A549 (cell line): ENCODE measurements around the gene MR1. TPM values are rescaled to one million over a fixed set of nuclear protein-coding genes. Genes with fewer than 3 reads are reported as not detected.
A peak's percentile ranks its signal among the peaks of the same experiment; 100 is the strongest.

Experiments used
- ATAC-seq, 2 experiments: fragments of 200-7000 bp in 1 of 2; fragments of >200 bp in 1 of 2; cut with Nextera tagmentation in 1 of 2; cut with Tn5 transposase in 1 of 2; 3 replicates each; pipeline versions ENCODE4 v1.8.0 to v1.9.1; 2018 to 2020; ENCODE audit warnings: mild to moderate bottlenecking in 1 of 2, moderate library complexity in 1 of 2
- CTCF ChIA-PET: fragments of 300-600 bp; sonication (Branson Sonifier 250); formaldehyde crosslinking; extraction: SDS; loops from one replicate; lab custom pipeline; 2021; ENCODE audit warnings: antibody characterized with exemption, inconsistent platforms; lab: Yijun Ruan, JAX
- POLR2A ChIA-PET: fragments of 350-600 bp; formaldehyde crosslinking; extraction: SDS; loops from one replicate; lab custom pipeline; 2021; ENCODE audit warnings: antibody characterized with exemption, inconsistent platforms; lab: Yijun Ruan, JAX
- DNase-seq, 2 experiments: peaks; one replicate each; pipeline versions ENCODE4 v3.0.0 to v3.0.0-alpha.2; 2011 to 2016; ENCODE audit warnings: low read depth in 1 of 2, low spot score in 1 of 2
- FAIRE-seq: peaks from 2 replicates; lab custom pipeline; 2011; peaks lifted over from hg19 to GRCh38; lab: Jason Lieb, UNC
- H3K27ac ChIP-seq, 2 experiments: fragments of >200 bp; sonication (Bioruptor Twin); formaldehyde crosslinking; 3 replicates each; pipeline ENCODE4 v1.5.1; 2016 to 2017
- H3K4me1 ChIP-seq: fragments of >200 bp; sonication (Bioruptor Twin); formaldehyde crosslinking; 3 replicates; pipeline ENCODE4 v1.6.1; 2016
- H3K4me2 ChIP-seq: fragments of >200 bp; sonication (Bioruptor Twin); formaldehyde crosslinking; 3 replicates; pipeline ENCODE4 v1.6.1; 2016
- H3K4me3 ChIP-seq: fragments of >200 bp; sonication (Bioruptor Twin); formaldehyde crosslinking; 3 replicates; pipeline ENCODE4 v1.5.1; 2016
- H3K9me3 ChIP-seq: fragments of >200 bp; sonication (Bioruptor Twin); formaldehyde crosslinking; 3 replicates; pipeline ENCODE4 v1.6.1; 2016
- EHF ChIP-seq: fragments of 250-450 bp; sonication (Bioruptor Pico); IDR thresholded peaks from 2 replicates; pipeline ENCODE4 v1.5.0; 2020; ENCODE audit warnings: mild to moderate bottlenecking
- EHMT2 ChIP-seq: fragments of 200-600 bp; sonication (generic); IDR thresholded peaks from 2 replicates; pipeline ENCODE4 v1.6.1; 2016; ENCODE audit warnings: antibody characterized with exemption, low read depth, mild to moderate bottlenecking, moderate library complexity
- FOSL2 ChIP-seq, 2 experiments: fragments of 450-650 bp in 1 of 2; fragments of >200 bp in 1 of 2; sonication (Bioruptor Twin) in 1 of 2; formaldehyde crosslinking; IDR thresholded peaks; 2 replicates each; pipeline versions ENCODE4 v1.5.0 to v1.6.1; 2016 to 2020; ENCODE audit warnings: mild to moderate bottlenecking in 1 of 2, moderate library complexity in 1 of 2
- HEYL ChIP-seq: fragments of 250-450 bp; sonication (Bioruptor Pico); IDR thresholded peaks from 2 replicates; pipeline ENCODE4 v1.8.0; 2021; ENCODE audit warnings: mild to moderate bottlenecking, moderate library complexity
- JUN ChIP-seq, 2 experiments: fragments of >200 bp; sonication (Bioruptor Twin); formaldehyde crosslinking; IDR thresholded peaks; 2 replicates in 1 of 2; 3 replicates in 1 of 2; pipeline ENCODE4 v1.6.1; 2016 to 2017
- KDM1A ChIP-seq: fragments of 200-600 bp; sonication (generic); IDR thresholded peaks from 2 replicates; pipeline ENCODE4 v1.6.1; 2016; ENCODE audit warnings: low read depth, mild to moderate bottlenecking
- MAFK ChIP-seq: fragments of 450-650 bp; IDR thresholded peaks from 2 replicates; pipeline ENCODE4 v1.6.1; 2014; ENCODE audit not compliant: partially characterized antibody
- NPAS2 ChIP-seq: fragments of 250-450 bp; sonication (Bioruptor Pico); IDR thresholded peaks from 2 replicates; pipeline ENCODE4 v1.8.0; 2022; ENCODE audit warnings: mild to moderate bottlenecking, moderate library complexity, borderline replicate concordance
- NR3C1 ChIP-seq: fragments of >200 bp; sonication (Bioruptor Twin); formaldehyde crosslinking; IDR thresholded peaks from 3 replicates; pipeline ENCODE4 v1.6.1; 2017
- PHF8 ChIP-seq: fragments of 200-600 bp; sonication (generic); IDR thresholded peaks from 2 replicates; pipeline ENCODE4 v1.6.1; 2016; ENCODE audit warnings: low read depth, mild to moderate bottlenecking, antibody characterized with exemption, moderate library complexity, borderline replicate concordance
- POLR2A ChIP-seq: IDR thresholded peaks from 2 replicates; pipeline ENCODE4 v1.6.1; 2012; ENCODE audit warnings: mild to moderate bottlenecking, low read length
- POLR2AphosphoS2 ChIP-seq: conservative IDR thresholded peaks from 2 replicates; pipeline ENCODE4 v1.6.1; 2012; ENCODE audit warnings: low read length, improper control_type of control experiment, inconsistent platforms
- RAD21 ChIP-seq, 2 experiments: fragments of >200 bp in 1 of 2; sonication (Bioruptor Twin) in 1 of 2; formaldehyde crosslinking in 1 of 2; IDR thresholded peaks in 1 of 2; conservative IDR thresholded peaks in 1 of 2; 2 replicates in 1 of 2; 3 replicates in 1 of 2; pipeline ENCODE4 v1.6.1; 2012 to 2018; ENCODE audit warnings: inconsistent platforms in 1 of 2
- RNF2 ChIP-seq: fragments of 200-600 bp; sonication (generic); IDR thresholded peaks from 2 replicates; pipeline ENCODE4 v1.6.1; 2016; ENCODE audit warnings: low read depth, mild to moderate bottlenecking, antibody characterized with exemption, moderate library complexity, borderline replicate concordance
- SREBF2 ChIP-seq: fragments of 450-650 bp; IDR thresholded peaks from 2 replicates; pipeline ENCODE4 v1.6.1; 2014; ENCODE audit warnings: mild to moderate bottlenecking, moderate library complexity
- ZC3H11A ChIP-seq: fragments of 450-650 bp; IDR thresholded peaks from 2 replicates; pipeline ENCODE4 v1.6.1; 2014; ENCODE audit warnings: antibody characterized with exemption, mild to moderate bottlenecking
- ZFP36 ChIP-seq: fragments of 450-650 bp; IDR thresholded peaks from 2 replicates; pipeline ENCODE4 v1.6.1; 2014; ENCODE audit warnings: borderline replicate concordance; ENCODE audit not compliant: partially characterized antibody
- WGBS: methylation state at CpG from one replicate; pipeline ENCODE4 v1.1.6; 2017; ENCODE audit errors: missing lambda C conversion rate; 5-methylcytosine and 5-hydroxymethylcytosine counted together
- polyA plus RNA-seq, 4 experiments: library from polyadenylated mRNA; depleted of rRNA in 3 of 4; stranded (reverse); fragments of >200 nt; fragmentation: RNase III in 1 of 4; extraction: RNeasy Plus Mini Kit Qiagen cat#74134 plus additional on column Dnase treatment in 1 of 4; gene quantifications; 2 replicates in 3 of 4; 3 replicates in 1 of 4; pipeline ENCODE4 v1.2.3, GENCODE V29; 2011 to 2017
- TF ChIP-seq, protein P1 (sequence below): fragments of >200 bp; sonication (Bioruptor Twin); formaldehyde crosslinking; IDR thresholded peaks from 2 replicates; pipeline ENCODE4 v1.6.1; 2016
- TF ChIP-seq, protein P2 (sequence below): fragments of 250-450 bp; sonication (Bioruptor Pico); IDR thresholded peaks from 2 replicates; pipeline ENCODE4 v1.5.0; 2021; ENCODE audit warnings: mild to moderate bottlenecking, moderate library complexity, borderline replicate concordance
- TF ChIP-seq, protein P3 (sequence below): IDR thresholded peaks from 2 replicates; pipeline ENCODE4 v1.6.1; 2012; ENCODE audit warnings: low read depth, borderline replicate concordance
- TF ChIP-seq, protein P4 (sequence below): IDR thresholded peaks from 2 replicates; pipeline ENCODE4 v1.6.1; 2012
- TF ChIP-seq, protein P5 (sequence below): fragments of >200 bp; sonication (Bioruptor Twin); formaldehyde crosslinking; IDR thresholded peaks from 3 replicates; pipeline ENCODE4 v1.6.1; 2016
- TF ChIP-seq, protein P6 (sequence below): IDR thresholded peaks from 2 replicates; pipeline ENCODE4 v1.6.1; 2012

Gene MR1
- polyA plus RNA-seq, 2 of the 4 experiments (the other 2 are of a cell fraction): 8.3 to 17.2 TPM

DNA sequence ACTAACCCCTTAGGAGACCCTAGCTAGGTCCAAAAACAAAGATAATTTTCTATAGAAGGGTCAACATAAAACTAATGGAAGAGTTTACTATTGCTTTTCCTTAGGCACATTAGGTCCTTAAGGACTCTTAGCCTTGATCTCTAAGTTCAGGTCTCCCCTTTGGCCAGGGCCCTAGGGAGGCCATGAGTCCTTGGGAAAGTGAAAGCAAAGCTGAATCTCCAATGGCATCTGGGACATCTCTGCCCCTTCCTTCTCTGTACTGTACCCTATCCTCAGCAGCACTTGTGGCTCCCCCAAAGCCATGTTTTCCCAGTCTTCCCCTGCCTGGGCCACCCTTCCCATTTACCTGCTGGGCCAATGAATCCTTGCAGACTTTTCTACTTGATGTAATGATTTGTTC, 69.1 kb downstream of the MR1 start (continued):
- no peak for TF ChIP-seq NPAS2 (CRISPR knock-in tag)
- TF ChIP-seq, protein P1, sequence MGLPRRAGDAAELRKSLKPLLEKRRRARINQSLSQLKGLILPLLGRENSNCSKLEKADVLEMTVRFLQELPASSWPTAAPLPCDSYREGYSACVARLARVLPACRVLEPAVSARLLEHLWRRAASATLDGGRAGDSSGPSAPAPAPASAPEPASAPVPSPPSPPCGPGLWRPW: no peak
- TF ChIP-seq SREBF2: no peak
- no peak for TF ChIP-seq EHMT2
- no peak for TF ChIP-seq MAFK
- TF ChIP-seq HEYL (CRISPR knock-in tag): no peak

DNA sequence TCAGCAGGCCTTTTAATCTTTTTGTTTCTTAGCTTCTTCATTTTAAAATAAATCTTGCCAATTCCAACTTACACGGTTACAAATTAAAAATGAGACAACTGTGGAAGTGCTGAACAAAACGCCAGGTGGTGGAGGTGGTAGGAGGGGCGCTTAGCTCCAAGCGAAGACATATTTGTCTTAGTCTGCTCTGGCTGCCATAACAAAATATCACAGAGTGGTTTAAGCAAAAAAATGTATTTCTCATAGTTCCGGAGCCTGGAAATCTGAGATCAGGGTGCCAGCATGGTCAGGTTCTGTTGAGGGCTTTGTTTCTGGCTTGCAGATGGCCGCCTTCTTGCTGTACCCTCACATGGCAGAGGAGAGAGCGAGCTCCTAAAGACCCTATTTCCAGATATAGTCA, 69.6 kb downstream of the MR1 start:
- no peak for TF ChIP-seq PHF8
- no peak for TF ChIP-seq POLR2AphosphoS2
- TF ChIP-seq ZFP36: no peak
- TF ChIP-seq RAD21 (conservative IDR thresholded peaks at IDR 0.05 in 1 of 2, IDR thresholded peaks at IDR 0.05 in 1 of 2): no peak
- TF ChIP-seq KDM1A: no peak
- TF ChIP-seq, protein P2, sequence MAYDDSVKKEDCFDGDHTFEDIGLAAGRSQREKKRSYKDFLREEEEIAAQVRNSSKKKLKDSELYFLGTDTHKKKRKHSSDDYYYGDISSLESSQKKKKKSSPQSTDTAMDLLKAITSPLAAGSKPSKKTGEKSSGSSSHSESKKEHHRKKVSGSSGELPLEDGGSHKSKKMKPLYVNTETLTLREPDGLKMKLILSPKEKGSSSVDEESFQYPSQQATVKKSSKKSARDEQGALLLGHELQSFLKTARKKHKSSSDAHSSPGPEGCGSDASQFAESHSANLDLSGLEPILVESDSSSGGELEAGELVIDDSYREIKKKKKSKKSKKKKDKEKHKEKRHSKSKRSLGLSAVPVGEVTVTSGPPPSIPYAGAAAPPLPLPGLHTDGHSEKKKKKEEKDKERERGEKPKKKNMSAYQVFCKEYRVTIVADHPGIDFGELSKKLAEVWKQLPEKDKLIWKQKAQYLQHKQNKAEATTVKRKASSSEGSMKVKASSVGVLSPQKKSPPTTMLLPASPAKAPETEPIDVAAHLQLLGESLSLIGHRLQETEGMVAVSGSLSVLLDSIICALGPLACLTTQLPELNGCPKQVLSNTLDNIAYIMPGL: no peak
- no peak for TF ChIP-seq ZC3H11A
- TF ChIP-seq, protein P3, sequence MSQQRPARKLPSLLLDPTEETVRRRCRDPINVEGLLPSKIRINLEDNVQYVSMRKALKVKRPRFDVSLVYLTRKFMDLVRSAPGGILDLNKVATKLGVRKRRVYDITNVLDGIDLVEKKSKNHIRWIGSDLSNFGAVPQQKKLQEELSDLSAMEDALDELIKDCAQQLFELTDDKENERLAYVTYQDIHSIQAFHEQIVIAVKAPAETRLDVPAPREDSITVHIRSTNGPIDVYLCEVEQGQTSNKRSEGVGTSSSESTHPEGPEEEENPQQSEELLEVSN: no peak
- TF ChIP-seq NPAS2 (CRISPR knock-in tag): no peak
- TF ChIP-seq, all 56 proteins: peak for 0
- Histone ChIP-seq H3K4me3 (no peak overlapping the region), H3K9me3 (no peaks in the 10 kb centered on the region), H3K4me2 (peak overlapping the region; percentile 98), H3K27ac (peak overlapping the region; percentile 39 to 98; a peak in 3 of 6 replicates), H3K4me1 (peaks cover 86% of the 10 kb centered on the region)
- ChIA-PET CTCF (interaction anchor here (1.1 to 48.3 kb wide), 5 partner anchors 10 to 222 kb away, joined by 4 to 774 read pairs (median 34); no protein-coding TSS in a partner anchor), POLR2A (interaction anchor here (1.4 to 3.0 kb wide), 4 partner anchors 11 to 32 kb away, joined by 5 to 12 read pairs (median 5); partner anchors contain the start of gene IER5)
- ATAC-seq (no peak), FAIRE-seq (no peak), DNase-seq (no peak)
- 92% methylated on average over 7 of the region's 7 CpGs for WGBS

DNA sequence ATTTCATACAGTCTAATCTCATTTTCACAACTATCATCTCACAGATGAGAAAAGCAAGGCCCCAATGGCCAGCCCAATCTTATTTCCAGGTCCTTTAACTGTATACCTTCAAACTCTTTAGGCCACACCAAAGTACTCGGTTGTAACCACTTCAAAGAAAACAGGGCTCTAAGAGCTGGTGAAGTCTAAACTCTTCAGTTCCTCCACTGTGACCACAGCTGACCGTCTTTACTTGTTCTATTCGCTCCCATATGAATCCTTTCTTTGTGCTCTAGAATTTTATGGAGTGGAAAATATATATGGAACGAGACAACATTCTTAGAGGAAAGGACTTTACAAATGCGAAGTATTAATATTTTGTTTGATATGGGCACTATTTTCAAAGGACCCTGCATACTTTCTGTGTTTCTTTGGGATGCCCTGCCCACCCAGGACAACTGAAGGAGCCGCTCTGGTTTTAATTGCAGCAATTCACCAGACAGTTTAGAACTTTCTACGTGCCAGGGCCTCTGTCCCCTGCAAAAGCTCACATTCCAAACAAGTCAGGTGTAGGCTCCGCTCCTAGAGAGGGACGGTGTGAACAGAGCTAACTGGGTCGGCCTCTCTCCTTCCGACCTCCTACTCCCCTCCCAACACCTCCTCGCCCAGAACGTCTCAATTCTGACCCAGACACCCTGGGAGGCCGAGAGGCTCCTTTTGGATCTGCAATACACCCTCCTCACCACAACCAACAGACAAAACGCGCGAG, 70.4 kb downstream of the MR1 start:
- Histone ChIP-seq H3K4me2 (peak overlapping the region; percentile 98), H3K4me1 (peaks cover 89% of the 10 kb centered on the region), H3K27ac (peak overlapping the region; percentile 98 to 99), H3K4me3 (peak overlapping the region; percentile 65), H3K9me3 (no peaks in the 10 kb centered on the region)
- WGBS: 30% methylated on average over 17 of the region's 17 CpGs
- TF ChIP-seq POLR2A (peak; percentile 27; the same call in 1 of the 2 replicates), RNF2 (no peak), NR3C1 (no peak), JUN (IDR thresholded peaks at IDR 0.05) (0 out of 5 replicates have a peak, but pooled peaks of 1 of the 2 experiments have one; percentile 12), FOSL2 (IDR thresholded peaks at IDR 0.05) (no peak), FOSL2 (CRISPR knock-in tag; IDR thresholded peaks at IDR 0.05) (no peak), EHF (no peak)
- TF ChIP-seq, protein P4, sequence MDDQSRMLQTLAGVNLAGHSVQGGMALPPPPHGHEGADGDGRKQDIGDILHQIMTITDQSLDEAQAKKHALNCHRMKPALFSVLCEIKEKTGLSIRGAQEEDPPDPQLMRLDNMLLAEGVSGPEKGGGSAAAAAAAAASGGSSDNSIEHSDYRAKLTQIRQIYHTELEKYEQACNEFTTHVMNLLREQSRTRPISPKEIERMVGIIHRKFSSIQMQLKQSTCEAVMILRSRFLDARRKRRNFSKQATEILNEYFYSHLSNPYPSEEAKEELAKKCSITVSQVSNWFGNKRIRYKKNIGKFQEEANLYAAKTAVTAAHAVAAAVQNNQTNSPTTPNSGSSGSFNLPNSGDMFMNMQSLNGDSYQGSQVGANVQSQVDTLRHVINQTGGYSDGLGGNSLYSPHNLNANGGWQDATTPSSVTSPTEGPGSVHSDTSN: no peak
- TF ChIP-seq, protein P5, sequence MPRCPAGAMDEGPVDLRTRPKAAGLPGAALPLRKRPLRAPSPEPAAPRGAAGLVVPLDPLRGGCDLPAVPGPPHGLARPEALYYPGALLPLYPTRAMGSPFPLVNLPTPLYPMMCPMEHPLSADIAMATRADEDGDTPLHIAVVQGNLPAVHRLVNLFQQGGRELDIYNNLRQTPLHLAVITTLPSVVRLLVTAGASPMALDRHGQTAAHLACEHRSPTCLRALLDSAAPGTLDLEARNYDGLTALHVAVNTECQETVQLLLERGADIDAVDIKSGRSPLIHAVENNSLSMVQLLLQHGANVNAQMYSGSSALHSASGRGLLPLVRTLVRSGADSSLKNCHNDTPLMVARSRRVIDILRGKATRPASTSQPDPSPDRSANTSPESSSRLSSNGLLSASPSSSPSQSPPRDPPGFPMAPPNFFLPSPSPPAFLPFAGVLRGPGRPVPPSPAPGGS: no peak
- TF ChIP-seq, protein P6, sequence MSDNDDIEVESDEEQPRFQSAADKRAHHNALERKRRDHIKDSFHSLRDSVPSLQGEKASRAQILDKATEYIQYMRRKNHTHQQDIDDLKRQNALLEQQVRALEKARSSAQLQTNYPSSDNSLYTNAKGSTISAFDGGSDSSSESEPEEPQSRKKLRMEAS: no peak
- FAIRE-seq (no peak), ATAC-seq (peak; percentile 58 to 62), DNase-seq (peak; percentile 59 to 79)
- CTCF ChIA-PET: interaction anchor here (1.0 to 48.3 kb wide), 9 partner anchors 11 to 222 kb away, joined by 4 to 774 read pairs (median 7); no protein-coding TSS in a partner anchor
- POLR2A ChIA-PET: interaction anchor here (1.1 to 3.0 kb wide), 19 partner anchors 9 to 602 kb away, joined by 3 to 45 read pairs (median 8); partner anchors contain the start of genes ACBD6 and IER5
